ENCODE measurements around the gene SPATA20.

Gene SPATA20

GRCh38 chr17:50502301-50502990 lies 44.5 kb upstream of the SPATA20 start:
- Mint-ChIP-seq H3K9me3 (no peaks in the 10 kb centered on the region), H3K4me3 (no peak overlapping the region), H3K27me3 (ENCODE audit: low read depth) (peaks cover 9% of the 10 kb centered on the region), H3K4me1 (peaks cover 13% of the 10 kb centered on the region), H3K36me3 (ENCODE audit: low read depth) (no peaks in the 10 kb centered on the region), H3K27ac (peak overlapping the region; percentile 30 to 79 (median 31))
- TF ChIP-seq CTCF (IDR thresholded peaks at IDR 0.05; ENCODE audit: unreplicated experiment in 3 of 3) = no peak

DNA sequence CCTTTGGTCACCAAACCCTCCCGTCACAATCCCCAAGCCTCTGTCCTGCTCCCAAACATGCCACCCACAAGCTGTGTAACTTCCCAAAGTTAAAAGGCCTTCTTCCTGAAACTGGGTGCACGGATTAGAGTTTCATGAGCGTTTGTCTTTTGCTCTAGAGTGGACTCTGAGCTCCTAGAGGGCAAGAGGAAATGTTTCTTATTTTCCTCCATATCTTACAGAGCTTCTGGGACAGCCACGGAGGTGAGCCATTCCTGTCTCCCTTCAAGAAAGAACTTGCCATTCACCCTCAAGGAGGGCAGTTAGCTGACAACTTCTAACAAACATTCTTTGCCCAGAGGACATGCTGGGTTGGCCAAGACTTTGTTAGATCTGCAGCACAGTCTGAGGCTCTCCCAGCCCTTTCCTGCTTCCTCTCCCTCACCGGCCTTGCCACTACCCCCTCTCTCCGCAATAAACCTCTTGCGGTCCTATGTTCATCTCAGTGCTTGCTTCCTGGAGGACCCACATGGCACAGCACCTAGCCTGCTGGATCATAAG lies 41.3 kb upstream of the SPATA20 start:
- no peaks in the 10 kb centered on the region for H3K36me3 Mint-ChIP-seq (ENCODE audit: low read depth)
- no peak for TF ChIP-seq CTCF (IDR thresholded peaks at IDR 0.05; ENCODE audit: unreplicated experiment in 3 of 3)
- peak overlapping the region in 2 of 3 experiments; percentile 20 to 24 for H3K4me3 Mint-ChIP-seq
- H3K9me3 Mint-ChIP-seq = no peaks in the 10 kb centered on the region
- no peak overlapping the region for H3K27ac Mint-ChIP-seq
- peaks cover 13% of the 10 kb centered on the region for H3K27me3 Mint-ChIP-seq (ENCODE audit: low read depth)
- peaks cover 29% of the 10 kb centered on the region for H3K4me1 Mint-ChIP-seq

- no peaks in the 10 kb centered on the region for H3K9me3 Mint-ChIP-seq
- no peaks in the 10 kb centered on the region for H3K36me3 Mint-ChIP-seq (ENCODE audit: low read depth)
- peak overlapping the region in 2 of 3 experiments; percentile 57 to 73 for H3K4me3 Mint-ChIP-seq
- peaks cover 35% of the 10 kb centered on the region for H3K4me1 Mint-ChIP-seq
- H3K27me3 Mint-ChIP-seq (ENCODE audit: low read depth) = peaks cover 13% of the 10 kb centered on the region
- H3K27ac Mint-ChIP-seq = no peak overlapping the region
- no peak for TF ChIP-seq CTCF (IDR thresholded peaks at IDR 0.05; ENCODE audit: unreplicated experiment in 3 of 3)
Observed at GRCh38 chr17:50506298-50506697, 40.7 kb upstream of the SPATA20 start.

- peak in 1 of 3 experiments; percentile 15 for TF ChIP-seq CTCF (IDR thresholded peaks at IDR 0.05; ENCODE audit: unreplicated experiment in 3 of 3)
- peak within 1 kb of the TSS; percentile 86 to 91 (median 89) for H3K4me3 Mint-ChIP-seq
- peaks cover 10% of the 10 kb centered on the region for H3K27me3 Mint-ChIP-seq (ENCODE audit: low read depth)
- H3K27ac Mint-ChIP-seq = peak within 1 kb of the TSS; percentile 90 to 96 (median 92)
- H3K36me3 Mint-ChIP-seq (ENCODE audit: low read depth) = no peaks in the 10 kb centered on the region
- H3K9me3 Mint-ChIP-seq = no peaks in the 10 kb centered on the region
- H3K4me1 Mint-ChIP-seq = peaks cover 34% of the 10 kb centered on the region
Observed at GRCh38 chr17:50507871-50508572, 39.0 kb upstream of the SPATA20 start, which contains the start of gene MYCBPAP. Gene MYCBPAP, plus strand, starts transcription at chr17:50508439. Its CDS starts 236 bp downstream, at chr17:50508675.

GRCh38 chr17:50508573-50509460 lies 38.2 kb upstream of the SPATA20 start:
- TF ChIP-seq CTCF (IDR thresholded peaks at IDR 0.05; ENCODE audit: unreplicated experiment in 3 of 3) = no peak
- Mint-ChIP-seq H3K27ac (peak overlapping the region; percentile 75 to 88 (median 77)), H3K9me3 (no peaks in the 10 kb centered on the region), H3K36me3 (ENCODE audit: low read depth) (no peaks in the 10 kb centered on the region), H3K4me1 (peaks cover 35% of the 10 kb centered on the region), H3K27me3 (ENCODE audit: low read depth) (peaks cover 6% of the 10 kb centered on the region), H3K4me3 (peak overlapping the region; percentile 84 to 90 (median 88))
